Uterus (tissue), 2 donors: ENCODE results near the gene MEIS3.
"Not testable (repeated sequence)": the region's sequence is repeated elsewhere in the genome, so short reads cannot be mapped to it uniquely, and the experiment has no call there.

Experiments used
- CTCF ChIP-seq, 4 experiments: fragments of 200-600 bp in 2 of 4; fragments of 450-650 bp in 2 of 4; sonication (generic) in 2 of 4; IDR thresholded peaks; one replicate each; pipeline ENCODE4 v1.5.1; 2016 to 2019; ENCODE audit warnings: antibody characterized with exemption in 4 of 4, mild to moderate bottlenecking in 2 of 4, moderate library complexity in 1 of 4
- POLR2A ChIP-seq, 2 donors: fragments of 450-650 bp; IDR thresholded peaks; one replicate each; pipeline ENCODE4 v1.6.1; 2016; ENCODE audit warnings: antibody characterized with exemption in 2 of 2, mild to moderate bottlenecking in 1 of 2, moderate library complexity in 1 of 2

GRCh38 chr19:47411696-47412095 lies 7.6 kb downstream of the MEIS3 start:
- not testable (repeated sequence) for TF ChIP-seq CTCF, POLR2A (IDR thresholded peaks at IDR 0.05)
